Stimulated activated naive CD4-positive, alpha-beta T cell treated with Interleukin-2 at 50 U/mL for 16 hours (primary cell): Measurements from ENCODE around the gene CYP2A13.
"Not testable (repeated sequence)": the region's sequence is repeated elsewhere in the genome, so short reads cannot be mapped to it uniquely, and the experiment has no call there.

Experiments used
- DNase-seq: peaks from one replicate; lab custom pipeline; 2025; lab: John Stamatoyannopoulos, UW

The CYP2A13 gene

GRCh38 chr19:41088151-41088550 lies at the start of gene CYP2A13:
CYP2A13 (plus strand) TSS chr19:41088451; CDS start chr19:41088472, 21 bp downstream.
- no peak for DNase-seq

GRCh38 chr19:41039806-41040205 lies 48.4 kb upstream of the CYP2A13 start:
- no peak for DNase-seq

- not testable (repeated sequence) for DNase-seq
Observed at GRCh38 chr19:41045095-41045494, 43.2 kb upstream of the CYP2A13 start.

- no peak for DNase-seq
Observed at GRCh38 chr19:41050426-41050825, 37.8 kb upstream of the CYP2A13 start.

GRCh38 chr19:41052162-41052561 lies 36.1 kb upstream of the CYP2A13 start:
- DNase-seq = not testable (repeated sequence)

GRCh38 chr19:41053331-41053730 lies 34.9 kb upstream of the CYP2A13 start:
- not testable (repeated sequence) for DNase-seq

GRCh38 chr19:41064974-41065569 lies 23.2 kb upstream of the CYP2A13 start:
- no peak for DNase-seq

GRCh38 chr19:41076286-41076685 lies 12.0 kb upstream of the CYP2A13 start:
- DNase-seq = no peak

GRCh38 chr19:41083516-41083915 lies 4.7 kb upstream of the CYP2A13 start:
- no peak for DNase-seq

- no peak for DNase-seq
Observed at GRCh38 chr19:41085748-41086415, 2.4 kb upstream of the CYP2A13 start.

GRCh38 chr19:41089959-41090358 lies 1.7 kb downstream of the CYP2A13 start:
- DNase-seq = no peak

- no peak for DNase-seq
Observed at GRCh38 chr19:41095703-41096102, 7.5 kb downstream of the CYP2A13 start.

GRCh38 chr19:41096353-41096752 lies 8.1 kb downstream of the CYP2A13 start:
- no peak for DNase-seq

GRCh38 chr19:41097302-41097701 lies 9.1 kb downstream of the CYP2A13 start:
- no peak for DNase-seq

GRCh38 chr19:41098762-41099161 lies 10.5 kb downstream of the CYP2A13 start:
- DNase-seq = no peak

- DNase-seq = not testable (repeated sequence)
Observed at GRCh38 chr19:41102210-41102609, 14.0 kb downstream of the CYP2A13 start.

- DNase-seq = no peak
Observed at GRCh38 chr19:41106177-41106576, 17.9 kb downstream of the CYP2A13 start.

GRCh38 chr19:41111296-41111695 lies 23.0 kb downstream of the CYP2A13 start:
- DNase-seq = no peak

- DNase-seq = no peak
Observed at GRCh38 chr19:41111750-41112295, 23.6 kb downstream of the CYP2A13 start.

- DNase-seq = no peak
Observed at GRCh38 chr19:41112728-41113290, 24.6 kb downstream of the CYP2A13 start.

- no peak for DNase-seq
Observed at GRCh38 chr19:41114132-41114531, 25.9 kb downstream of the CYP2A13 start, which contains the start of gene CYP2F1. CYP2F1 (plus strand) TSS chr19:41114432; CDS start chr19:41116189, 1,757 bp downstream.

GRCh38 chr19:41116261-41116660 lies 28.0 kb downstream of the CYP2A13 start:
- no peak for DNase-seq
